IPS-18a (cell line): Measurements from ENCODE around the gene NRP1.
"Not testable (repeated sequence)": the region's sequence is repeated elsewhere in the genome, so short reads cannot be mapped to it uniquely, and the experiment has no call there.

Experiments
- H3K27ac ChIP-seq: one replicate; pipeline ENCODE4 v1.5.1; 2013; ENCODE audit warnings: low read length
- H3K27me3 ChIP-seq: one replicate; pipeline ENCODE4 v1.6.1; 2013; ENCODE audit warnings: mild to moderate bottlenecking, low read length; ENCODE audit not compliant: control insufficient read depth, insufficient read depth
- H3K36me3 ChIP-seq: one replicate; pipeline ENCODE4 v1.6.1; 2013; ENCODE audit warnings: low read depth, low read length; ENCODE audit not compliant: control insufficient read depth
- H3K4me1 ChIP-seq: one replicate; pipeline ENCODE4 v1.6.1; 2013; ENCODE audit warnings: low read depth, low read length; ENCODE audit not compliant: control insufficient read depth
- H3K4me3 ChIP-seq: one replicate; pipeline ENCODE4 v1.5.1; 2013; ENCODE audit warnings: low read length
- H3K9ac ChIP-seq: one replicate; pipeline ENCODE4 v1.6.1; 2013; ENCODE audit warnings: mild to moderate bottlenecking, low read length, moderate library complexity
- H3K9me3 ChIP-seq: one replicate; pipeline ENCODE4 v1.6.1; 2013; ENCODE audit warnings: low read depth, low read length; ENCODE audit not compliant: control insufficient read depth

The NRP1 gene

GRCh38 chr10:33334153-33334804 is at the start of gene NRP1:
Gene NRP1 (minus strand): TSS chr10:33334667. CDS start chr10:33334382, 285 bp downstream.
- H3K9me3 ChIP-seq: no peaks in the 10 kb centered on the region
- peak within 1 kb of the TSS; percentile 73 for H3K4me3 ChIP-seq
- H3K4me1 ChIP-seq: peaks cover 7% of the 10 kb centered on the region
- H3K9ac ChIP-seq: peak within 1 kb of the TSS; percentile 29
- no peaks in the 10 kb centered on the region for H3K36me3 ChIP-seq
- no peak within 1 kb of the TSS for H3K27ac ChIP-seq
- H3K27me3 ChIP-seq: peaks cover 81% of the 10 kb centered on the region

- H3K4me1 ChIP-seq: peaks cover 14% of the 10 kb centered on the region
- H3K9ac ChIP-seq, H3K36me3 ChIP-seq, H3K9me3 ChIP-seq, H3K27ac ChIP-seq, H3K4me3 ChIP-seq, H3K27me3 ChIP-seq: not testable (repeated sequence)
Measured at GRCh38 chr10:33384201-33384600, 49.7 kb upstream of the NRP1 start.

- H3K9ac ChIP-seq: no peak overlapping the region
- peaks cover 14% of the 10 kb centered on the region for H3K4me1 ChIP-seq
- no peaks in the 10 kb centered on the region for H3K9me3 ChIP-seq
- H3K27ac ChIP-seq: no peak overlapping the region
- no peaks in the 10 kb centered on the region for H3K36me3 ChIP-seq
- H3K27me3 ChIP-seq: no peaks in the 10 kb centered on the region
- no peak overlapping the region for H3K4me3 ChIP-seq
Measured at GRCh38 chr10:33382921-33383713, 48.6 kb upstream of the NRP1 start.

DNA sequence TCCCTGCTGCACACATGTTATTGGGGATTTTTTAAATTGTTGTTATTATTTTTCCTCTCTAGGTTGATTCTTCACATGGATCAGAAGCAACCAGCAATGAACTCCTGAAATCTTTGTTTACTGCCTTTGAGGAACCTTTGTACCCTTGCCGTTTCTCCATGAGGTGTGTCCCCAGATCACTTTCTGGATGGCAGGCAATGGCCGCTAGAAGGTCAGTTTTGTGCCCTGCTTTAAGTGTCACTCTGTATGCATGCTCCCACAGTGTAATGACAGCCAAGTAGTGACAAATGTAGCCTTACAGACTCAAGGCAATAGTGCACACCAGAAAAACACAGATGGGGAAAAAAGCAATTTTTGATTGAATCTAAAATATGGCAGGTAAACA is 47.7 kb upstream of the NRP1 start:
- no peak overlapping the region for H3K27ac ChIP-seq
- no peak overlapping the region for H3K4me3 ChIP-seq
- no peak overlapping the region for H3K9ac ChIP-seq

DNA sequence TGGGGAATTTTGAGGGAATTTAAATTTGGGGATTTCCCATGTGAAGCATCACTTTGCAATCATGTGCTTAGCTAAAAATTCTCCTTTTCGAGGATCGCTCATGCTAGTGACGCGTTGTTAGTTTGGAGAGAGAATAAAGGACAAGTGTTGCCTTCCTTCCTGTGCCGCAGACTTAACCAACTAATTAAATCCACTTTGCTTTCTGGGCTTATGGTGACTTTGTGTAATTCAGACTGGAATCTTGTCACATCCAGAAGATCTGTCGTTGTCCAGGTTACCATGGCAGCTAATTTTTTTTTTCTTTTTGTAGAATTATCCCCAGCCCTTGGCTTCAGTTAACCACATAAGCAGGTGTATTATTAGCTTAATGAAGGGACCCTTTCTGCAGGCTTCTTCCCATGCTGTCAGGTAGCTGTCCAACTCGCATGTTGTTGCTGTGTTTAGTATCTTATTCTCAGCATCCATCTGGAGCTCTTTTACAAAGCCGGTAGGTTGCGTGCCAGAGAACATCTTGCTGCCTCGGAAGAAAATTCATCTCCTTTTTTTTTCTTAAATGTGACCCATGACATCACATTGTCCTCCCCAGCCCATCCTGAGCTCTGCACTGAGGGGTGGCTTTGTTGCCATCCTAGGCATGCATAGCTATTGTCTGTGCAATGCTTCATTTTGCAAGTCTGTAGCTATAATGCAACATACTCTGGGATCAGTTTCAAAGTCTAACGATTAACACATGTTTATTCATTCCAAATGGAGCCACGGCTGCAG is 47.2 kb upstream of the NRP1 start:
- Histone ChIP-seq H3K4me1 (peaks cover 14% of the 10 kb centered on the region), H3K4me3 (no peak overlapping the region), H3K9me3 (no peaks in the 10 kb centered on the region), H3K27me3 (no peaks in the 10 kb centered on the region), H3K9ac (no peak overlapping the region), H3K36me3 (no peaks in the 10 kb centered on the region), H3K27ac (no peak overlapping the region)

More for the DNA sequence above, 47.7 kb upstream of the NRP1 start:
- H3K9me3 ChIP-seq: no peaks in the 10 kb centered on the region
- H3K27me3 ChIP-seq: no peaks in the 10 kb centered on the region
- H3K36me3 ChIP-seq: no peaks in the 10 kb centered on the region
- H3K4me1 ChIP-seq: peaks cover 14% of the 10 kb centered on the region

DNA sequence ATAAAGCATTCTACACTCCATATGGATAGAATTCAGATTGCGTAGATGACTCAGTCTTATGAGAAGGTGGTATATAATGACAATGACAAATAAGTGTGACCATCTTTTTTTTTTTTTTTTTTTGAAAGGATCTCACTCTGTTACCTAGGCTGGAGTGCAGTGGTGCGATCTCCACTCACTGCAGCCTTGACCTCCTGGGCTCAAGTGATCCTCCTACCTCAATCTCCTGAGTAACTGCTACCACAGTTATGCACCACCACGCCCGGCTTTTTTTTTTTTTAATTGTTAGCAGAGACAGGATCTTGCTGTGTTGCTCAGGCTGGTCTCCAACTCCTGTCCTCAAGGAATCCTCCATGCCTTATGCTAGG is 43.2 kb upstream of the NRP1 start:
- H3K27ac ChIP-seq: no peak overlapping the region
- peaks cover 14% of the 10 kb centered on the region for H3K4me1 ChIP-seq
- H3K9me3 ChIP-seq: no peaks in the 10 kb centered on the region
- no peak overlapping the region for H3K9ac ChIP-seq
- H3K36me3 ChIP-seq: no peaks in the 10 kb centered on the region
- no peak overlapping the region for H3K4me3 ChIP-seq
- H3K27me3 ChIP-seq: no peaks in the 10 kb centered on the region

- no peak overlapping the region for H3K9ac ChIP-seq
- no peak overlapping the region for H3K4me3 ChIP-seq
- H3K27me3 ChIP-seq: no peaks in the 10 kb centered on the region
- no peaks in the 10 kb centered on the region for H3K9me3 ChIP-seq
- no peak overlapping the region for H3K27ac ChIP-seq
- H3K4me1 ChIP-seq: peaks cover 10% of the 10 kb centered on the region
- H3K36me3 ChIP-seq: no peaks in the 10 kb centered on the region
Measured at GRCh38 chr10:33376976-33377657, 42.6 kb upstream of the NRP1 start.

DNA sequence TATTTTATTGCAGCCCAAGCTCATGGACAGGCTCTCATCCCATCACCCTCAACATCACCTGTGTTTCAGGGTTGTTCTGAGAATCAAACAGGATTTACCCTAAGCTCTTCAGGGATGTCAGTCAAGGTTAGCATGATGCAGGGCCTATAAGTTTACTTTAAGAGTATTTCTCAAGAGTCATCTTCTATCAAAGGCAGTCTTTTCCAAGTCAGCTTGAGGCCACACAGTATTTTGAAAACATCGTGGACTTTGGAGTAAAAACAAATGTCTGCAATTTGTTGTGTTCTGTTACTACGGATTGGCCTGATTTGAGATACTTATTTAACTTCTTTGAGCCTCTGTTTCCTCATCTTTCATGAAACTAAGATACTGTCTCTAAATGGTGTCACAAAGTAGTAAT is 42.0 kb upstream of the NRP1 start:
- no peaks in the 10 kb centered on the region for H3K9me3 ChIP-seq
- H3K4me1 ChIP-seq: peaks cover 3% of the 10 kb centered on the region
- no peak overlapping the region for H3K4me3 ChIP-seq
- no peaks in the 10 kb centered on the region for H3K36me3 ChIP-seq
- H3K27me3 ChIP-seq: no peaks in the 10 kb centered on the region
- no peak overlapping the region for H3K9ac ChIP-seq
- no peak overlapping the region for H3K27ac ChIP-seq

DNA sequence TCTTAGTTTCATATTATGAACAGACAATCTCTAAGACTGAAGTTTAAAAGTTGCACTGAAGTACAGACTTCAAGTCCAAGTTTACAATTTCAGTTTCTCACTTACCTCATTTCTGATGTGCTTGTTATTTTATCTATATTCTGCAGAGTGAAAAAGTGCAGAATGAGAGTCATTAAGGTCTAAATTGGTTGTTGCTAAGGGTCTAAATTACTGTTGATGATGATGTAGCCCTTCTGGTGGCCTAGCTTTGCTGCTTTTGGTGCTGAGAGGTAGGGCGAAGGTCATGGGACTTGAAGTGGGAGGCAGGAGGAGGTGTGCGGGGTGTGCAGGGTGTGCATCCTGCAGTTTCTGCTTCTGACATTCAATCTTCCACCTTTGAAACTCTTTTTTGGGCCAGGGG is 38.8 kb upstream of the NRP1 start:
- no peak overlapping the region for H3K9ac ChIP-seq
- no peaks in the 10 kb centered on the region for H3K4me1 ChIP-seq
- H3K27ac ChIP-seq: no peak overlapping the region
- no peak overlapping the region for H3K4me3 ChIP-seq
- H3K27me3 ChIP-seq: no peaks in the 10 kb centered on the region
- H3K36me3 ChIP-seq: no peaks in the 10 kb centered on the region
- no peaks in the 10 kb centered on the region for H3K9me3 ChIP-seq

DNA sequence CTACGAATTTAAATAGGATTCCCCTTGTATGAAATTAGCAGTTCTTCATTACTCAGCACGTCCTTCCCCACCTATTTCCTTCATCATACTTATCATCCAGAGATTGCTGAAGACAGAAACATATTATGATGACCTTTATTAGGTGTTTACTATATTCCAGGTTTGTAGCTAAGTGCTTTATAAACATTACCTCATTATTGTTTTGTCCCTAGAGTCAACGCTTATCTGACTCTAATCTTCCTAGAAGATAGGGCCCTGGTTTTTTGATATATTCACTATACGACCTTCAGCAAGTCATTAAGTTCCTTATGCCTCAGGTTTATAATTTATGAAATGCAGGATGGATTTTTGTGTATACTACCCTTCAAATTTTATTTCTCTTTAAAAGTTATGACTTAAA is 36.8 kb upstream of the NRP1 start:
- Histone ChIP-seq H3K4me3 (no peak overlapping the region), H3K27me3 (no peaks in the 10 kb centered on the region), H3K27ac (no peak overlapping the region), H3K9me3 (no peaks in the 10 kb centered on the region), H3K9ac (no peak overlapping the region), H3K4me1 (no peaks in the 10 kb centered on the region), H3K36me3 (no peaks in the 10 kb centered on the region)

- Histone ChIP-seq H3K9ac (no peak overlapping the region), H3K4me1 (no peaks in the 10 kb centered on the region), H3K36me3 (no peaks in the 10 kb centered on the region), H3K27me3 (no peaks in the 10 kb centered on the region), H3K27ac (no peak overlapping the region), H3K9me3 (no peaks in the 10 kb centered on the region), H3K4me3 (no peak overlapping the region)
Measured at GRCh38 chr10:33370434-33370930, 36.0 kb upstream of the NRP1 start.
